HG03520 (cell line): ENCODE data around the gene TNK1.
A peak's percentile ranks its signal among the peaks of the same experiment; 100 is the strongest.
"Not testable (repeated sequence)": the region's sequence is repeated elsewhere in the genome, so short reads cannot be mapped to it uniquely, and the experiment has no call there.

Source experiments
- ATAC-seq: cut with Tn5 transposase; IDR thresholded peaks from one replicate; pipeline ENCODE4 v1.9.1; 2021; ENCODE audit warnings: mild to moderate bottlenecking, moderate library complexity; ENCODE audit not compliant: unreplicated experiment

The TNK1 gene

DNA sequence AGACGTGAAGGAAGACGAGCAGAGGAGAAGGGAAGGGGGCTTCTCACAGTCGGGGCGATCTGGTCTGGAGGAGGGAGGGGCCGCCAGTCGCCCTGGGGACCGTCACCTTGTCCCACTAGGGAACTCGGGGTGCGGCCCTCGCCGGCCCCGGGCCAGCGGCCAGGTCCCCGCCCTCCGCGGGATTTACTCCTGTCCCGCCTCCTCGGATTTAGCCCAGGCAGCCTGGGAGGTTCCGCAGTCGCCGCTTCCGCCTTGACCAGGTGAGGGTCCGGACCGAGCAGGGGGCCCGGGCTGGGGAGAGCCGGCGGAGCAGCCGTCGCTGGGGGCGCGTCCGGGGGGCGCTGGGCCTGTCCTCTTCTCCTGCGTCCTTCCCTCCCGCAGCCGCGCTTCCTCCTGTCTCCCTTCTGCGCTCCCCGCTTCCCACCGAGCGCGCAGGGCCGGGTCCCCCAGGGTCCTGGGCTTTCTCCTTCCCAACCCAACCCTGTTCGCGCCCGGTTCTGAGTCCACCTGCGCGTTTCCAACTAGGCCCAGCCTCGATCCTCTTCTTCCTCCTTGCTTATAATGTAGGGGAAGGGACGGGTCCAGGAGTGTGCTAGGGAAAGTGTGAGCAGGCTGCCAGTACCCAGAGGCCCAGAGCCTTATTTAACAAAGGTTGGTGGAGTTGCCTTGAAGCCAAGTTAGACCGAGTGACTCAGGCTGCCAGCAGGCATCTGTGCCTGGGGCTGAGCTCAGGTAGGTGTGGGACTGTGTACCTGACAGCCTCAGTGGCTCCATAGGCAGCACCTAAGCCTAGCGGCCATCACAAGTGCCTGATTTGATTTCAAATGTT is at the start of gene TNK1:
TNK1 (plus strand) TSS at position 235 of the 829 bp plus-strand sequence. CDS start 1,838 bp downstream, outside the sequence.
- ATAC-seq: no peak

DNA sequence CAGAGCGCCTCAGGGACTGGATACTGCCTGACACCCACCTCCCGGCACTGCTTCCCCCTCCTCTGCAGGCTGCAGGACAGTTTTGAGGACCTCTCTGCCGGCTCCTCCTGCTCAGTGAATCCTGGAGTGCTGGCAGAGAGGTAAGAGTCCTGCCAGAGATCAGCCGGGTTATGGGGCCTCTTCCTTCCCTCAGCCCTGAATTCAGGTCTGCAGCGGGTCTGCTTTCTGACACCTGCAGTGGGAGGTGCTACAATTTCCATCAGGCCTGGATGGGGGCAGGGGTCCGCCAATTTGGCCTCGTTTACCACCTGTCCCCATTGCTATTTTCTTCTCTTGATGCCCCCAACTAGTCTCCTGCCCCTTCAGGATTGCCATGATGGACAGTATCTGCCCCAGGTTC is 48.8 kb upstream of the TNK1 start:
- no peak for ATAC-seq

DNA sequence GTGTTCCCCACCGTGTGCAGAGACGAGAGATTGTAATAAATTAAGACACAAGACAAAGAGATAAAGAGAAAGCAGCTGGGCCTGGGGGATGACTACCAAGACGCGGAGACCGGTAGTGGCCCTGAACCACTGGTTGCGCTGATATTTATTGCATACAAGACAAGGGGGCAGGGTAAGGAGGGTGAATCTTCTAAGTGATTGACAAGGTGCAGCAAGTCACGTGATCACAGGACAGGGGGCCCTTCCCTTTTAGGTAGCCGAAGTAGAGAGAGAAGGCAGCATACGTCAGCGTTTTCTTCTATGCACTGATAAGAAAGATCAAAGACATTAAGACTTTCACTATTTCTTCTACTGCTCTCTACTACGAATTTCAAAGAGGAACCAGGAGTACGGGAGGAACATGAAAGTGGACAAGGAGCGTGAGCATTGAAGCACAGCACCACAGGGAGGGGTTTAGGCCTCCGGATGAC is 48.3 kb upstream of the TNK1 start:
- ATAC-seq: not testable (repeated sequence)

DNA sequence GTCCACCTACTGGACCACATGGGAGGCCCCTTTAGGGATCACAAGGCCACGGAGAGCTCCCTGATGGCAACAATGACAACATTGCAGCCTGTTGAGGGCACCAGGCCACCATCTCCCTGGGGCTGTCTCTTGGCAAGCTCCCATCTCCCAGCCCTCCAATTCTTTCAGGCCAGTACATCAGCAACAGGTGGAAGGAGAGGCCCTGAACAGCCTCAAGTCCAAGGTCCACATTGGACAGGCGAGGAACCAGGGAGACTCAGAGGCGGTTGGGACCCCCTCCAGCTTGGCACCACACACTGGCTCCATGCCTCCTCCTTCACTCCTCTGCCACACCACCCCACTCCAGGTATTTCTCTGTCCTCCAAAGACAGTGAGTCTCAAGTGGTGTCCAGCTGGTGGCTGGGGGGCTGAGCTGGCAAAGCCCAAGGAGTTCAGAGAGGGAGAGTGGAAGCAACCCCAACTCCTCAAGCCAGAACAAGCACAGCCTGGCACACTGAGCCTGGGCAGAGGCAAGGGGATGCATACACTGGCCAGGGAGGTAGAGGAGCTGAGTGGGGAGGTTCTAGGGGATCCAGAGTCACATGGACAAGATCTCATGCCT is 45.9 kb upstream of the TNK1 start:
- ATAC-seq: no peak

DNA sequence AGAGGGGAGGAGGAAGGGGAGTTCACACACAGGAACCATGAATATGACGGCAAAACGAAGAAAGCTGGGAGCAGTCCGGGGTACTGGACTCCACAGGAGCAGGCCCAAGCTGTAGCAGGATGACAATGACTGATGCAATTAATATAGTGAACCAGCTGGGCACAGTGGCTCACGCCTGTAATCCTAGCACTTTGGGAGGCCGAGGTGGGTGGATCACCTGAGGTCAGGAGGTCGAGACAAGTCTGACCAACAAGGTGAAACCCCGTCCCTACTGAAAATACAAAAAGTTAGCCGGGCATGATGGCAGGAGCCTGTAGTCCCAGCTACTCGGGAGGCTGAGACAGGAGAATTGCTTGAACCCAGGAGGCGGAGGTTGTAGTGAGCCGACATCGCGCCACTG is 45.1 kb upstream of the TNK1 start:
- ATAC-seq: not testable (repeated sequence)

DNA sequence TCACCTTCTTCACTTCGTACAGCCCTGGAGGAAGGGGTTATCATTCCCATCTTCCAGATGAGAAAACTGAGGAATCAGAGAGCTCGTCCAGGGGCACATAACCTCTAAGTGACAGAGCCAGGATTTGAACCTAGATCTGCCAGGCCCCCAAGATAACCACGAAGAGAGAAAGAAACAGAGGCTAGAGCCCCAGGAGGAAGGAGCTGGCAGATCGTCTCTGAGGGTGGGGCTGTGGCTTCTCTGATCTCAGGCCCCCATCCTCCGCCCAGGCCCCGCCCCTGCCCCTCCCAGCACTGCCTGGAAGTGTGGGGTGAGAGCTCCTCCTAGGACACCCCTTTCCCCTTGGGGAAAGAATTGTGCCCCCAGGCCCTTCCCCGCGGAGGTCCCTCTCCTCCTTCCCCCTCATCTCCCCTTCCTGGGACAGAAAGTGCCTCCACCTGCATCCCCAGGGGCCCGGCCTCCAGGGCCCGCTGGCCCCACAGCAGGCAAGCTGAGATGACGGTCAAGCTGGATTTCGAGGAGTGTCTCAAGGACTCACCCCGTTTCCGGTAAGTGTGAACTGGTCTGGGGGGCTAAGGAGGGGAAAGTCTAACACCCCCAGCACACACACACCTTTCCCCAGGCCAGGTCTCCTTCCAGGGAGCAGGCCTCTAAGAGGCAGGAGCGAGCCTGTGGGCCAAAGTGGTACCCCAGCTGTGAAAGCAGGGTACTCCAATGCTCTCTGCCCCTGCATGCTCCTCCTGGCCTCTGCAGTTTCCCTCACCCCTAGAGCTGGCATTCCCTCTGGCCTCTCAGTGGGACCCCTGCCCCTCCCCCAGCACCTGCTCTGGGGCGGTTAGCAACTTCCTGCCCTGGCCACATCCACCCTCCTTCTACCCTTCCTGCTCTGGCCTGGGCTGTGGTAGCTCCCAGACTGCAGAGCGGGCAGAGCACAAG is 44.4 kb upstream of the TNK1 start, which contains the start of gene ACAP1:
ACAP1 (plus strand) TSS at position 290 of the 936 bp plus-strand sequence; CDS start at position 496, 206 bp downstream.
- peak; percentile 58 for ATAC-seq

DNA sequence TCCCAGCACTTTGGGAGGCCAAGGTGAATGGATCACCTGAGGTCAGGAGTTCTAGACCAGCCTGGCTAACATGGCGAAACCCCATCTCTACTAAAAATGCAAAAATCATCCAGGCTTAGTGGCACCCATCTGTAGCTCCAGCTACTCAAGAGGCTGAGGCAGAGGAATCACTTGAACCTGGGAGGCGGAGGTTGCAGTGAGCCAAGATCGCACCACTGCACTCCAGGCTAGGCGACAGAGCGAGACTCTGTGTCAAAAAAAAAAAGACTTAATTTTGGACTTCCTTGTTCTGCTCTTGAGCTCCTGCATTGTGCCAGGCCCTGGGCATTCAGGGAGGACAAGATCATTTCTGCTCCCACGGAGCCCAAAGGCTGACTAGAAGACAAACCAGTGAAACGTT is 43.3 kb upstream of the TNK1 start:
- not testable (repeated sequence) for ATAC-seq

DNA sequence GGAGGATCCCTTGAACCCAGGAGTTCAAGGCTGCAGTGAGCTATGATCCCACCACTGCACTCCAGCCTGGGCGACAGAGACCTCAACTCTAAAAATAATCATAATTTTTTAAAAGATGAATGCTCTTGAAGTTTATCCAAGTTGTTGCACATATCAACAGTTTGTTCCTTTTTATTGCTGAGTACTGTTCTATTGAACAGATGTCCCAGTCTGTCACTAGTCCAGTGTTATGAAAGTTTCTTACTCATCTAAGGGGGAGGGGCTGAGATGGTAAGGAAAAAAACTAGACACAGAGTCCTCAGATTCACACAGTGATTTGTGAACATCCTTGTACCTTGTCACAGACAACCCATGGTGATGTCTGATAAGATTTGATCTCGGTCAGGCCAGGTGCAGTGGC is 40.7 kb upstream of the TNK1 start:
- ATAC-seq: no peak

DNA sequence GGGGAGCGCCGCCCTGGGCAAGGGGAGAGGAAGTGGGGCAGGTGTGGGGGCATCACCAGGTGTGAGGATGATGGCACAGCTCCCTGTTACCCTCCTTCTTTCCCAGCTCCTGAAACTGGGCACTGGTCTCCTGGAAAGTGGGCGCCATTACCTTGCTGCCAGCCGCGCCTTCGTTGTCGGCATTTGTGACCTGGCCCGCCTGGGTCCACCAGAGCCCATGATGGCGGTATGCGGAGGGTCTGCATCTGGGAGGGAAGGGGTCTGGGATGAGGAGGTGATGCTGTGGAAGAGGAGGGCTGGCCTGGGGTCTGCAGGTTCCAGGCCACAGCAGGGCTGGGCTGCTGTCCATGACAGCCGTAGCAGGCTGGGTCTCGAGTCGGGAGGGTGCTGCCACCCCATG is 39.0 kb upstream of the TNK1 start:
- ATAC-seq: no peak

DNA sequence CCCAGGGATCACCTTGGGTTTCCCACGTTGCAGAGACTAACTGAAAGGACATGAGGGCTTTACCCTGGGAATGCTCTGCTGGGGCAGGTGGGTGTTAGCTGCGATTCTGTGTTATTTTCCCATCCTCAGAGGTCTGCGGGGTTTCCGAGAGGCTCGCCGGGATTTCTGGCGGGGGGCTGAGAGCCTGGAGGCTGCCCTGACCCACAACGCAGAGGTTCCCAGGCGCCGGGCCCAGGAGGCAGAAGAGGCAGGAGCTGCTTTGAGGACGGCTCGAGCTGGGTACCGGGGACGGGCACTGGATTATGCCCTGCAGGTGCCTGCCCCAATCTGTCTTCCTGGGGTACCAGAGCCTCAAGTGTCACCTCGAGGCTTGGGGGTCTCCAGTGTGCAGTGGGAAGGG is 37.6 kb upstream of the TNK1 start:
- ATAC-seq: no peak

DNA sequence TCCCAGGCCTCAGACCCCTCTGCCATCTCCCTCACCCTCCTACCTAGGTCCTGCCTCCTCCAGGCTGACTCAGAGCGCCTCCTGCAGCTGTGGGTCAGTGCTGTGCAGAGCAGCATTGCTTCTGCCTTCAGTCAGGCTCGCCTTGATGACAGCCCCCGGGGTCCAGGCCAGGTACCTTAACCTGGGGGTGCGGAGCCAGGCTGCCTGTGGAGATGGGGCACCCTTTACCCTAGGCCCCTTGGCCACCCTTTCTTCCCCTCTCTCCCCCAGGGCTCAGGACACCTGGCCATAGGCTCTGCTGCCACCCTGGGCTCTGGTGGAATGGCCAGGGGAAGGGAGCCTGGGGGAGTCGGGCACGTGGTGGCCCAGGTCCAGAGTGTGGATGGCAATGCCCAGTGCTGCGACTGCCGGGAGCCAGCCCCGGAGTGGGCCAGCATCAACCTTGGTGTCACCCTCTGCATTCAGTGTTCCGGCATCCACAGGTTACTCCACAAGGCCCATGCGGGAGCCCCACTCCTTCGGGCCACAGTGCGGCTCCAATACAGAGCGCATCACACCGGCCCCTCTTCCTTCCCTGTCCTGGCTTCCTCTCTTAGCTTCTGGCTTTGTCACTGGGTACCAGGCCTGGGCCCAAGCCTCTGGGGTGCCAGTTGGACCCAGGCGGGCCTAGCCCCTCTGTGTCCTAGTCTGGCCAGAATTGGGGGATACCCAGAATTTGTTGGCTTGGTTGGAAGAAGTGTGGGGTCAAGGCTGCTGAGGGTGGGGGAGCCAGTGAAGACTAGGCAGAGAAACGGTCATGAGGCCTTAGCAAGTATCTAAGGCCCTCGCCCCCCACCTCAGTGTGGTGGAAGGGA is 33.9 kb upstream of the TNK1 start:
- no peak for ATAC-seq

DNA sequence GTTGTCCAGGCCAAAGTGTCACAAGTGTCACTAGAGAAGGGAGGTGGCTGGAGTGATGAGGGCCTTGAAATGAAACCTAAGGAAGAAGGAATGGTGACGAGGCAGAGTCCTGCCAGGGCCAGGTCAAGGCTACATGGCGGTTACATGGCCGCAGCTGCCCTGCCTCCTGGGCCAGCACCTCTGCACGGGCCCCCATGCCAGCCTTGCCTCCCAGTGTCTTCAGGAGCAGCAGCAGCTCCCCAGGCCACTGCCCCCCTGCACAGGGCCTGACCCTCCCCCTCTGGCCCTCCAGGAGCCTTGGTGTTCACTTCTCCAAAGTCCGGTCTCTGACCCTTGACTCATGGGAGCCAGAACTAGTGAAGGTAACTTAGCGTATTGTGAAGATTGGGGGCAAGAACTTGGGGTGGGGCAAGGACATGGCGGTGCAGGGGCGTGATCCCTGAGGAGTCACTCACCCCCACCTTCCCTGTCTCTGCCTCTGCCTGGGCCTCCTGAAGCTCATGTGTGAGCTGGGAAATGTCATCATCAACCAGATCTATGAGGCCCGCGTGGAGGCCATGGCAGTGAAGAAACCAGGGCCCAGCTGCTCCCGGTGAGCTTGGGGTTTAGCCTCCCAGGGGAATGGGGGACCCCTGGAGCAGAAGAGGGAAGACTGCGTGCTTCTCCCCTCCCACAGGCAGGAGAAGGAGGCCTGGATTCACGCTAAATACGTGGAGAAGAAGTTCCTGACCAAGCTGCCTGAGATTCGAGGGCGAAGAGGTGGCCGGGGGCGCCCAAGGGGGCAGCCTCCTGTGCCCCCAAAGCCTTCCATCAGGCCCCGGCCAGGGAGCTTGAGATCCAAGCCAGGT is 33.0 kb upstream of the TNK1 start:
- no peak for ATAC-seq

DNA sequence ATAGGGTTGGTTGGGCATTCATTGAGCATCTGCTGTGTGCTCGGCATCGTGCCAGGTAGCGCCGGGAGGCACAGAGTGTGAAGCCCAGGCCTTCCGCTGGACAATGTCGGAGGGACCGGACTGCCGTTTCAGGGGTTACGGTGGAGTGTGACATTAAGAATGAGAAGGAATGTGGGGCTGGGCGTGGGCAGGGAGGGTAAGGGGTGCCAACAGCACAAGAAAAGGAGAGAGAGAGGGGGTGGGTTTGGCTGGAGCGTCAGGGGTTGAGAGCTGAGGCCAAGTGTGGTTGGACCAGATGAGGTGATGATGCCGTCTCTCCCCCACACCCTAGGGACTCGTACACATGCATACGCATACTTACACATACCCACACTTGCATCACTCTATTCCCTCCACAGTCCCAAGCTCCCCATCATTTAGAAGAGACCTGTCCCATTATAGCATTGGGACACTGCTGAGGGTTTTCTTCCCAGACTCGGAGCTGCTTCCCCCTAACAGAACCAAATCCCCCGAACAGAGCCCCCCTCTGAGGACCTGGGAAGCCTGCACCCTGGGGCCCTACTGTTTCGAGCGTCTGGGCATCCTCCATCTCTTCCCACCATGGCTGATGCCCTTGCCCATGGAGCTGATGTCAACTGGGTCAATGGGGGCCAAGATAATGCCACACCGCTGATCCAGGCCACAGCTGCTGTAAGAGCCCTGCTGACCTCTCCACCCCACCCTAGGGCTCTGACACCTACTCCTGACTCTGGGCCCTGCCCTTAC is 32.2 kb upstream of the TNK1 start:
- ATAC-seq: no peak

DNA sequence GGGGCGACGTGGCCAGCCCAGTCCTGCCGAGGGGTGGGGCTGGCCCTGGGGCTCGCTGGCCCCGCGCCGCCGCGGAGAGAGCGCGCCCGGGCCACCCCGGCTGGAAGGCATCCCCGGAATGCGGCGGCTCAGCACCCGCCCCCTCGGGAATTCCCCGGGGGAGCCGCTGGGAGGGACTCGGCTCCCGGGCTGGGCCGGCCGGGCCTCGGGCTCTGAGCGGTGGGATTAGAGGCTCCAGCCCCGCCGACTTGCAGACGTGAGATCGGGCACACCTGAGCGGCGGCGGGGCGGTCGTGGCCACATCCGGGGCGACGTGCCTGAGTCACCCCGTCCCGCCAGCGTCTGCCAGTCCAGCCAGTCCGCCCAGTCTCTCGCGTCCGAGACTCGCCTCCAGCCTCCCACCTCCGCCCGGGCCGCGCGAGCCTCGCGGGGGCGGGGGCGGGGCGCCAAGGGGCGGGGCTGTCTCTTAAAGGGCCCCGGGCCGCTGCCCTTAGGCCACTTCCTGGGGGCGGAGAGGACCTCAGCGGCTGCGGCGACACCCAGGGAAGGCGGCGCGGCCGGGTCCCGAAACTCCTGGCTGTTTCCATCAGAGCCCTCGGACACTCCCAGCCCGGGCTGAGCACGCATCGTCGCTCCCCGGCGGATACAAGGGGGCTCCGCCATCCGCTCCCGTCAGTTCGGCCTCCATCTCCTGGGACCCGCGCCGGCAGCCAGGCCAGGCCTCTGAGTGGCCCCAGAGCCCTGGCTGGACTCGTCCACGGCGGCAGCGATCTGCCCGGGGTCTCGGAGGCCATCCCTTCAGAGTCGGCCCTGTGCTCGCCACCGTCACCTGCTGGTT is 29.0 kb upstream of the TNK1 start, which contains the start of gene KCTD11:
KCTD11 (plus strand) TSS at position 498 of the 838 bp plus-strand sequence.
- peak; percentile 49 for ATAC-seq

DNA sequence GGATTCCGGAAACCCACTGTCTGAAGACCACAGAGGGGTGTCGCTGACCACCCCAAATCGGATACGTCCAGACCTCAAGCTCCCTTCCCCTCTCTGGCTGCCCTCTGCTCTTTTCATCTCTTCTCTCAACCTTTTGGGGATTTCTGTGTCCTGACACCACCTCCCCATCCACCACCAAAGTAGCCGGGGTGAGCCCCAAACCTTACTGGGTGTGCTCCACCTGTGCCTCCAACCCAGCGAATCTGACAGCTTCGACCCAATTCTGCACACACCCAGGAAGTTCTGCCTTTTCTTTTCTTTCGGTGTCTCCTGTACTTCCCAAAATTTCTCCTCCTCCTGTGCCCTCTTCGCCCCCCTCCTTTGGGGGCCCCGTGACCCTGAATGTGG is 28.4 kb upstream of the TNK1 start:
- no peak for ATAC-seq

DNA sequence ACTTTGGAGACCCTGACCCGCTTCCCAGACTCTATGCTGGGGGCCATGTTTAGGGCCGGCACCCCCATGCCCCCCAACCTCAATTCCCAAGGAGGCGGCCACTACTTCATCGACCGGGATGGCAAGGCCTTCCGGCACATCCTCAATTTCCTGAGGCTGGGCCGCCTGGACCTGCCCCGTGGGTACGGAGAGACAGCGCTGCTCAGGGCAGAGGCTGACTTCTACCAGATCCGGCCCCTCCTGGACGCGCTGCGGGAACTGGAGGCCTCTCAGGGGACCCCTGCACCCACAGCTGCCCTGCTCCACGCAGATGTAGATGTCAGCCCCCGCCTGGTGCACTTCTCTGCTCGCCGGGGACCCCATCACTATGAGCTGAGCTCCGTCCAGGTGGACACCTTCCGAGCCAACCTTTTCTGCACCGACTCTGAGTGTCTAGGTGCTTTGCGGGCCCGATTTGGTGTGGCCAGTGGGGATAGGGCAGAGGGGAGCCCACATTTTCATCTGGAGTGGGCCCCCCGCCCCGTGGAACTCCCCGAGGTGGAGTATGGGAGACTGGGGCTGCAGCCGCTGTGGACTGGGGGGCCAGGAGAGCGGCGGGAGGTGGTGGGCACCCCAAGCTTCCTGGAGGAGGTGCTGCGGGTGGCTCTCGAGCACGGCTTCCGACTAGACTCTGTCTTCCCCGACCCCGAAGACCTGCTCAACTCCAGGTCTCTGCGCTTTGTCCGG is 27.8 kb upstream of the TNK1 start:
- ATAC-seq: no peak

DNA sequence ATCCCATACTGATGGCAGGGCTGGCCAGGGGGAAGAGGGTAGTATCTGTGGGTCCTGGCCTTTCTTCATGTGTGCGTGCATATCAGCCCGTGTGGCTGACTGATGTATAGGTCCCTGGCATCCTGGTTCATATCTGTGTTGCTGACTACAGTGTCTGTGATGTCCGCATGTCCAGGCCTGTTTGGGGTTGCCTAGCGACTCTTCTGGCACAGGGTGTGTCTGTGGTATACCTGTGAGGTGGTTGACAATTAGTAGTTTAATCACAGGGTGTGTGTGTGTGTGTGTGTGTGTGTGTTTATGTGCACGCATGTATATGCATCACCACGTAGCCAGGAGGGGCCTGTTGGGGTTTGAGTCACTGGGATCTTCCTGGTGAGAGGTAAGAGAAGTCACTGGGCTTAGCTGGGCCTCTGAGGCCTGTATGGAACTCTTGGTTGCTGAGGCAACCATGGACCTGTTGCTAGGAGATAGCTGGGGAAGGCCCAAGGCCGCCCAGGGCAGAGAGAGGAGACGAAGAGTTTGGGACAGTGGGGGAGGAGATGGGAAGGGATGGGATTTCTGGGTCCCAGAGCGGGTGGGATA is 26.5 kb upstream of the TNK1 start:
- ATAC-seq: no peak
